Stimulated activated CD8-positive, alpha-beta memory T cell treated with anti-CD3 and anti-CD28 coated beads, Interleukin-15, amount 100 ng/mL, for 48 hours (primary cell): ENCODE measurements around the gene GZMH.
"Not testable (repeated sequence)": the region's sequence is repeated elsewhere in the genome, so short reads cannot be mapped to it uniquely, and the experiment has no call there.

ENCODE experiments used
- DNase-seq, 2 donors: peaks; one replicate each; pipeline ENCODE4 v3.0.0-alpha.2; 2020; ENCODE audit warnings: low read depth in 2 of 2

The GZMH gene

GRCh38 chr14:24595073-24595808 lies 14.2 kb downstream of the GZMH start:
- DNase-seq: no peak

- DNase-seq: not testable (repeated sequence)
Observed at GRCh38 chr14:24591004-24591403, 18.5 kb downstream of the GZMH start.

DNA sequence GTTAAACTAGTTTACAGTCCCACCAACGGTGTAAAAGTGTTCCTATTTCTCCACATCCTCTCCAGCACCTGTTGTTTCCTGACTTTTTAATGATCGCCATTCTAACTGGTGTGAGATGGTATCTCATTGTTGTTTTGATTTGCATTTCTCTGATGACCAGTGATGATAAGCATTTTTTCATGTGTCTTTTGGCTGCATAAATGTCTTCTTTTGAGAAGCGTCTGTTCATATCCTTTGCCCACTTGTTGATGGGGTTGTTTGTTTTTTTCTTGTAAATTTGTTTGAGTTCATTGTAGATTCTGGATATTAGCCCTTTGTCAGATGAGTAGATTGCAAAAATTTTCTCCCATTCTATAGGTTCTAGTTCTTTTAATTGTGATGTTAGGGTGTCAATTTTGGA lies 25.1 kb downstream of the GZMH start:
- not testable (repeated sequence) for DNase-seq

- no peak for DNase-seq
Observed at GRCh38 chr14:24578558-24578957, 30.9 kb downstream of the GZMH start.

- no peak for DNase-seq
Observed at GRCh38 chr14:24576771-24577170, 32.7 kb downstream of the GZMH start.

DNA sequence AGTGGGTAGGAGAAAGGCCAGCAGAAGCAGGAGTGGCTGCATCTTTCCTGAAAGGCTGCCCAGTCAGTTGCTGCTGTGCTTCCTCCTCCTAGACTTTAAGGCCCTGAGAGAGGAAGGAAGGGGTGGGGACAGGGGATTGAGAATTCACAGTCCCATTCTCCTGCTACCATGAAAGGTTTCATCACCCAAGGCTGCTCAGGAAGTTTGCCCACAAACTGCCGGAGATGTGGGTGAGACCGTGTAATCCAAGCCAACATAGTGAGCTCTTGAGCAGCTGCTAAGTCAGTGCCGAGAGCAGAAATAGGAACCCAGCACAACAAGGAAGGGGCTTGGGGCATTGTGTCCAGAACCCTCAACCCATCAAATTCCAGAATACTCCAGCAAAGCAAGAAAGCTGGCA lies 33.3 kb downstream of the GZMH start, which contains the start of gene CTSG:
Gene CTSG (minus strand): TSS at position 69 of the 400 bp plus-strand sequence. CDS start 27 bp downstream, at position 42.
- no peak for DNase-seq

GRCh38 chr14:24574206-24574774 lies 35.2 kb downstream of the GZMH start:
- no peak for DNase-seq

- DNase-seq: no peak
Observed at GRCh38 chr14:24566318-24566717, 43.2 kb downstream of the GZMH start.

- no peak for DNase-seq
Observed at GRCh38 chr14:24565766-24566165, 43.7 kb downstream of the GZMH start.

- no peak for DNase-seq
Observed at GRCh38 chr14:24563505-24563904, 46.0 kb downstream of the GZMH start.

DNA sequence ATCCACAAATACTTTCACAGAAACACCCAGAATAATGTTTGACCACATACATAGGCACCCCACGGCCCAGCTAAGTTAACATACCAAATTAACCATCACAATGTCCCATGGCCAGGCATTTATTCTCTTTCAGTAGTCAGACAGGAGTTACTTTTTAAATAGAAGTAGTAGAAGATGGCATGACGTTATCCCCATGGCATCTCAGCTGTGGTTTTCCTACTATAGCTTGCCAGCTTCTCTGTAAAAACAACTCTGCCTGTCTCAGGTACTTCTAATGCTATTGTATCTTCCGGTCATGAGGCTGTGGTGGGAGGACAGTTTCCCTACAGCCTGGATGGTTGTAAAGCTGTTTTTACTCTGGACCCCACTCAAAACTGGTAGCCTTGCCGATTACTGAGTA lies 52.7 kb downstream of the GZMH start:
- no peak for DNase-seq
